Aorta (tissue), 5 donors: ENCODE data around the gene UBAP1. TPM values are rescaled to one million over a fixed set of nuclear protein-coding genes. Genes with fewer than 3 reads are reported as not detected.
A peak's percentile ranks its signal among the peaks of the same experiment; 100 is the strongest.
"Not testable (repeated sequence)": the region's sequence is repeated elsewhere in the genome, so short reads cannot be mapped to it uniquely, and the experiment has no call there.

Experiments
- ATAC-seq: fragments of 200-7000 bp; cut with Tn5 transposase; one replicate; pipeline ENCODE4 v1.9.1; 2022; ENCODE audit warnings: moderate library complexity; ENCODE audit not compliant: low FRiP score
- DNase-seq, 2 donors: peaks; one replicate each; pipeline ENCODE4 v3.0.0-alpha.2; 2020
- H3K27ac ChIP-seq, 2 donors: one replicate each; pipeline ENCODE4 v1.5.1; 2013; ENCODE audit warnings: low read length in 2 of 2, mild to moderate bottlenecking in 2 of 2, moderate library complexity in 2 of 2, control low read depth in 1 of 2, inconsistent platforms in 1 of 2, low read depth in 1 of 2
- H3K27me3 ChIP-seq, 2 donors: one replicate each; pipeline ENCODE4 v1.6.1; 2013; ENCODE audit warnings: control low read depth in 1 of 2, low read length in 1 of 2, mild to moderate bottlenecking in 1 of 2, moderate library complexity in 1 of 2; ENCODE audit not compliant: insufficient read depth in 2 of 2, control insufficient read depth in 1 of 2
- H3K36me3 ChIP-seq, 2 donors: one replicate each; pipeline ENCODE4 v1.6.1; 2013; ENCODE audit warnings: control low read depth in 1 of 2, low read length in 1 of 2, mild to moderate bottlenecking in 1 of 2; ENCODE audit not compliant: insufficient read depth in 2 of 2, control insufficient read depth in 1 of 2
- H3K4me1 ChIP-seq, 2 donors: one replicate each; pipeline ENCODE4 v1.6.1; 2013; ENCODE audit warnings: low read length in 2 of 2, control low read depth in 1 of 2, mild to moderate bottlenecking in 1 of 2, moderate library complexity in 1 of 2; ENCODE audit not compliant: insufficient read depth in 2 of 2, control insufficient read depth in 1 of 2
- H3K4me3 ChIP-seq, 2 donors: one replicate each; pipeline ENCODE4 v1.5.1; 2013; ENCODE audit warnings: low read length in 2 of 2, control low read depth in 1 of 2, mild to moderate bottlenecking in 1 of 2
- H3K9me3 ChIP-seq: one replicate; pipeline ENCODE4 v1.6.1; 2013; ENCODE audit warnings: mild to moderate bottlenecking, low read length; ENCODE audit not compliant: control insufficient read depth
- WGBS, 2 donors: extraction: QIAGEN DNeasy Blood & Tissue Kit; methylation state at CpG; one replicate each; pipeline ENCODE4 v1.1.7; 2013; 5-methylcytosine and 5-hydroxymethylcytosine counted together
- intact Hi-C, 2 donors: fragments of 100-400 bp; cut with DNase I; formaldehyde crosslinking; loops; one replicate each; pipeline versions ENCODE4 v1.14.2 to v1.15.0; 2022
- polyA plus RNA-seq, 2 donors: library from polyadenylated mRNA; stranded (reverse); fragments of 200-250 nt; gene quantifications; one replicate each; pipeline ENCODE4 v1.2.3, GENCODE V29; 2013
- total RNA-seq, 2 donors: library from RNA; stranded (reverse); fragmentation: NEBNext Ultra II Directional; extraction: Animal tissue kit (Norgen Biotek cat#: 25700); gene quantifications; one replicate each; pipeline ENCODE4 v1.2.1, GENCODE V29; 2021
- donor health status: healthy with polysubstance abuse.
- donor health status: Bipolar disorder and iron deficiency.
- donor health status: DM: no; HTN: no; CAD: no.
- donor health status: DM: no; HTN: no; CAD: no.
- donor health status: DM: yes; HTN: yes; CAD: no.

Gene UBAP1
- total and polyA plus RNA-seq, 4 donors, result 29.2 to 41.9 (median 34.4) TPM

DNA sequence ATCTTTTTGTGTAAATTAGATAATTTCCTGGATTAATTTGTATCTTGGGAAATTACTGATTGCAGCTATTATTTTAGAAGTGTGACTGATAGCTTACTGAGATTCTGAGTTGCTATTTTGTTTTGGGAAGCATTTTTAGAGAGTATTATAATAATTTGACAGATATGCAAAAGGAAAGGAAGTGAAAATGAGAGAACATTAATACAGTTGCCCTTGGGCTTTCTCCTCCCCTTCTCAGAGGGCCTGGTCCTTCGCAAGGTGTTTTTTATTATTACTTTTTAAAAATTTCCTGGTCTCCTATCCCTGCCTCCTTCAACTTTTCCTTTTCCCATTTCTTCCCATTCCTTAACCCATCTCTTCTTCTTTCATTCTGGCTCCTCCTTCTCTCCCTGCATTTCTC, 32.6 kb downstream of the UBAP1 start:
- H3K9me3 ChIP-seq, result no peaks in the 10 kb centered on the region
- intact Hi-C loops, result no loop called here
- no peaks in the 10 kb centered on the region for H3K4me1 ChIP-seq
- H3K27ac ChIP-seq, result no peak overlapping the region
- H3K4me3 ChIP-seq, result no peak overlapping the region
- DNase-seq (no peak), ATAC-seq (no peak)
- no peaks in the 10 kb centered on the region for H3K27me3 ChIP-seq
- WGBS, 2 donors, result 93 to 97% methylated on average over 1 of the region's 1 CpG
- no peaks in the 10 kb centered on the region for H3K36me3 ChIP-seq

GRCh38 chr9:34214354-34215000, 35.6 kb downstream of the UBAP1 start:
- H3K9me3 ChIP-seq, H3K27ac ChIP-seq, ATAC-seq, H3K4me3 ChIP-seq, H3K27me3 ChIP-seq, H3K4me1 ChIP-seq, DNase-seq, H3K36me3 ChIP-seq, intact Hi-C loops: not testable (repeated sequence)
- WGBS, 2 donors, result 96% methylated on average over 4 of the region's 4 CpGs

- Histone ChIP-seq H3K4me1 (no peaks in the 10 kb centered on the region), H3K9me3 (no peaks in the 10 kb centered on the region), H3K36me3 (no peaks in the 10 kb centered on the region), H3K27ac (no peak overlapping the region), H3K4me3 (no peak overlapping the region), H3K27me3 (no peaks in the 10 kb centered on the region)
- intact Hi-C loops, result no loop called here
- DNase-seq (no peak), ATAC-seq (no peak)
- 96 to 98% methylated on average over 3 of the region's 3 CpGs for WGBS, 2 donors
Measured at GRCh38 chr9:34216325-34216724, 37.5 kb downstream of the UBAP1 start.

DNA sequence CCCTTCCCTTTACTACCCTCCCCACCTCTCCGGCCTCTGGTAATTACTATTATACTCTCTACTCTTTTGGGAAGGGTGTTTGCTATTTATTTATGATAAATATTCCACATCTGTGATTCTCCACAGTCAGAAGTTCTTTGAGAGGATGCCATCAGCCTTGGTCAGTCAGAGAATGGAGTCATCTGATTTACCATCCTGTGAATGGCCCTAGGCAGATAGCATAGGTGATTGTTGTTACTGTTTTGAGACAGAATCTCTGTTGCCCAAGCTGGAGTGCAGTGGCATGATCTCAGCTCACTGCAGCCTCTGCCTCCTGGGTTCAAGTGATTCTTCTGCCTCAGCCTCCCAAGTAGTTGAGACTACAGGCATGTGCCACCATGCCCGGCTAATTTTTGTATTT, 38.2 kb downstream of the UBAP1 start:
- 95 to 98% methylated on average over 2 of the region's 2 CpGs for WGBS, 2 donors
- ATAC-seq, intact Hi-C loops: not testable (repeated sequence)

GRCh38 chr9:34218446-34218845, 39.6 kb downstream of the UBAP1 start:
- Histone ChIP-seq H3K4me1 (no peaks in the 10 kb centered on the region), H3K4me3 (no peak overlapping the region), H3K9me3 (no peaks in the 10 kb centered on the region), H3K27ac (no peak overlapping the region), H3K36me3 (no peaks in the 10 kb centered on the region), H3K27me3 (no peaks in the 10 kb centered on the region)
- no peak for ATAC-seq
- intact Hi-C loops, result no loop called here
- DNase-seq, result no peak
- 69 to 81% methylated on average over 5 of the region's 5 CpGs for WGBS, 2 donors

More for the DNA sequence above, 38.2 kb downstream of the UBAP1 start:
- not testable (repeated sequence) for DNase-seq, H3K4me1 ChIP-seq, H3K27me3 ChIP-seq, H3K27ac ChIP-seq, H3K4me3 ChIP-seq, H3K9me3 ChIP-seq, H3K36me3 ChIP-seq

DNA sequence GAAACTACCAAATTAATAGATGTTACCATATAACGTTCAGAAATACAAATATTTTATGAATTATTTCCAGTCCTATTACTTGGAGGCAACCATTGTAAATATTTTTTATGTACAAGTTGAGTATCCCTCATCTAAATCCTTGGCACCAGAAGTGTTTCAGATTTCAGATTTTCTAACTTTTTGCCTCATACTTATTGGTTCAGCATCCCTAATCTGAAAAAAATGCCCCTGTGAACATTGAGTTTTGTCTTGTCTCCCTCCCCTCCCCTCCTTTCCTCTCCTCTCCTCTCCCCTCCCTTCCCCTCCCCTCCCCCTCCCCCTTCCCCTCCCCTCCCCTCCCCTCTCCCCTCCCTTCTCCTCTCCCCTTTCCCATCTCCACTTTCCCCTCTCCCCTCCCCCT, 40.6 kb downstream of the UBAP1 start:
- Histone ChIP-seq H3K4me1 (no peaks in the 10 kb centered on the region), H3K27ac (no peak overlapping the region), H3K36me3 (no peaks in the 10 kb centered on the region), H3K4me3 (no peak overlapping the region), H3K27me3 (no peaks in the 10 kb centered on the region), H3K9me3 (no peaks in the 10 kb centered on the region)
- 80 to 82% methylated on average over 1 of the region's 1 CpG for WGBS, 2 donors
- DNase-seq (no peak), ATAC-seq (no peak)
- intact Hi-C loops, result no loop called here

DNA sequence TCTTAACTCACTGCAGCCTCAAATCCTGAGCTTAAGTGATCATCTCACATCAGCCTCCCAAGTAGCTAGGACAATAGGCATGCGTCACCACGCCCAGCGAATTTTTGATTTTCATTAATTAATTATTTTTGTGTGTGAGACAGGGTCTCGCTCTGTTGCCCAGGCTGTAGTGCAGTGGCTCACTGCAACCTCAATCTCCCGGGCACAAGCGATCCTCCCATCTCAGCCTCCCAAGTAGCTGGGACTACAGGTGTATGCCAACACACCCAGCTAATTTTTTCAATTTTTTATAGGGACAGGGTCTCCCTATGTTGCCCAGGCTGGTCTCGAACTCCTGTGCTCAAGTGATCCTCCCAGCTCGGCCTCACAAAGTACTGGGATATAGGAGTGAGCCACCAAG, 41.4 kb downstream of the UBAP1 start:
- WGBS, 2 donors, result 91% methylated on average over 8 of the region's 8 CpGs
- ATAC-seq (no peak), DNase-seq (no peak)
- Histone ChIP-seq H3K4me3 (no peak overlapping the region), H3K27ac (no peak overlapping the region), H3K36me3 (no peaks in the 10 kb centered on the region), H3K4me1 (no peaks in the 10 kb centered on the region), H3K27me3 (no peaks in the 10 kb centered on the region), H3K9me3 (no peaks in the 10 kb centered on the region)
- intact Hi-C loops, result no loop called here

DNA sequence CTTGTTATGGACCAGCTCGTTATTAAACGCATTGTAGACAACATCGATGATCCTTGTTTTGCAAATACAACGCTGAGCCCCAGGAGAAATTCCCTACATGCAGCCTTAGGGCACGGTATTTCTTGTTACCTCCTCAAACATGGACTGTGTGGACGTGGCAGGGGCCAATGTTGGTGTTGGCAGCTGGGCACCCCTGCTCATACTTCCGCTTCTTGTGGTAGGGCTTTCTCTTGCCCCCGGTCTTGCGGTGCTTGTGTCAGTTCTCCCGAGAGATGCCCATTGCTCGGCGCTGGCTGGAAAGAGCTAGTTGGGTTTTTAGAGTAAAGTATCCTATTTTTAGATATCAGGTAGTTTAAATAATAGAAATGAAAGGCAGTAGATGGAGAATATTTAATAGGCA, 45.5 kb downstream of the UBAP1 start:
- H3K4me1 ChIP-seq, result no peaks in the 10 kb centered on the region
- no peak overlapping the region for H3K4me3 ChIP-seq
- 44 to 46% methylated on average over 12 of the region's 12 CpGs for WGBS, 2 donors
- H3K36me3 ChIP-seq, result no peaks in the 10 kb centered on the region
- ATAC-seq (no peak), DNase-seq (peak in 1 of 2 donors; percentile 54)
- no peaks in the 10 kb centered on the region for H3K9me3 ChIP-seq
- intact Hi-C loops, result no loop called here
- no peaks in the 10 kb centered on the region for H3K27me3 ChIP-seq
- no peak overlapping the region for H3K27ac ChIP-seq

- 96 to 97% methylated on average over 9 of the region's 9 CpGs for WGBS, 2 donors
- H3K27me3 ChIP-seq, H3K4me1 ChIP-seq, ATAC-seq, H3K9me3 ChIP-seq, intact Hi-C loops, H3K36me3 ChIP-seq, DNase-seq, H3K27ac ChIP-seq, H3K4me3 ChIP-seq: not testable (repeated sequence)
Measured at GRCh38 chr9:34226144-34226760, 47.4 kb downstream of the UBAP1 start.
